ENCODE results near the gene BPTF.
"Not testable (repeated sequence)": the region's sequence is repeated elsewhere in the genome, so short reads cannot be mapped to it uniquely, and the experiment has no call there.

The BPTF gene

DNA sequence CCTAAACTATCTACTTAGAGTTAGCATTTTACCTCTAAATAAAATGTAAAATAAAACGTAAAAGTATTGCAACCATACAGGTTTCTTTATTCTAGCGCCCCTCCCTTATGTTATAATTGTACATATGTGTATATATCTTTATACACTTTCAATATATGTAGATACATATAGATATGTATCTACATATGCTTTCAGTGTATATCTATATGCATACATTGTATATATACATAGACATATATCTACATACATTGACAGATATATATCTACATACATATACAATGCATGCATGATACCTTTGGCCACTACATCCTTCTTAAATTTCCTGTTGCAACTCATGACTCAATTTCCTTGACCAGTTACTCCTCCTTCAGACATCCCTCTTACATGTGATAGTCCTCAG lies 16.7 kb downstream of the BPTF start:
- Histone ChIP-seq H4K8ac (ENCODE audit: low read depth, low read length) (no peak overlapping the region), H2BK12ac (ENCODE audit: low read length) (no peak overlapping the region), H3K27me3 (ENCODE audit: insufficient read depth, low read length) (no peaks in the 10 kb centered on the region), H3K27ac (ENCODE audit: low read depth, low read length) (no peak overlapping the region), H3K79me1 (ENCODE audit: low read length) (no peaks in the 10 kb centered on the region), H3K9ac (ENCODE audit: low read length) (no peak overlapping the region), H3K9me3 (ENCODE audit: insufficient read depth, low read depth, low read length) (no peaks in the 10 kb centered on the region), H2AFZ (ENCODE audit: insufficient read depth, low read length, poor library complexity) (no peak overlapping the region), H3K4ac (ENCODE audit: low read depth, low read length) (no peak overlapping the region), H4K12ac (ENCODE audit: low read depth, low read length) (no peak overlapping the region), H3K4me1 (ENCODE audit: control insufficient read depth in 1 of 2, insufficient read depth in 2 of 2, low read length in 2 of 2) (no peaks in the 10 kb centered on the region), H3K4me3 (ENCODE audit: low read depth, low read length) (no peak overlapping the region), H3K18ac (ENCODE audit: low read length) (no peak overlapping the region), H3K4me2 (ENCODE audit: low read length) (no peak overlapping the region), H3K79me2 (ENCODE audit: control insufficient read depth, insufficient read depth, low read length, poor library complexity) (peaks cover 6% of the 10 kb centered on the region), H3K14ac (ENCODE audit: low read length) (no peak overlapping the region), H3K23ac (ENCODE audit: low read length) (no peak overlapping the region), H4K91ac (ENCODE audit: low read depth, low read length) (no peak overlapping the region), H3K36me3 (ENCODE audit: control insufficient read depth in 1 of 2, insufficient read depth in 2 of 2, low read length in 2 of 2) (no peaks in the 10 kb centered on the region), H2BK5ac (ENCODE audit: low read depth, low read length, poor library complexity) (no peak overlapping the region), H2AK5ac (ENCODE audit: low read length) (no peak overlapping the region), H2BK120ac (ENCODE audit: insufficient read depth, low read length, poor library complexity) (no peak overlapping the region)
- WGBS (ENCODE audit: extremely low coverage, insufficient coverage, insufficient read length), result no CpG with 5 or more reads among the region's 2 CpGs
- no peak for DNase-seq

DNA sequence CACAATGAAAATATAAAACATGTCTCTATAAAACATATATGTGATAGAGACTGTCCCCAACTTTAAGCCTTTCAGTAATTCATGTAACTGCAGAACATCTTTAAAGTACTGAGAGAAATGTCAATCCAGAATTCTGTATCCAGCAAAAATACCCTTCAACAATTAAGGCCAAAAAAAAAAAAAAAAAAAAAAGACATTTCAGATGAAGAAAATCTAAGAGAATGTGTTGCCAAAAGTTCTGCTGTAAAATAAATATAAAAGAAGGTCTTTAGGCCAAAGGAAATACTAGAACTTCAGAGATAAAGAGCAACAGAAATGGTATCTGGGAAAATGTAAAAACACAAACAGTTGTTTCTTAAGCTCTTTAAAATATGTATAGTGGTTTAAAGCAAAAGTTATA lies 17.3 kb downstream of the BPTF start:
- Histone ChIP-seq H3K4me3 (ENCODE audit: low read depth, low read length) (no peak overlapping the region), H3K4me1 (ENCODE audit: control insufficient read depth in 1 of 2, insufficient read depth in 2 of 2, low read length in 2 of 2) (no peaks in the 10 kb centered on the region), H4K12ac (ENCODE audit: low read depth, low read length) (no peak overlapping the region), H2AFZ (ENCODE audit: insufficient read depth, low read length, poor library complexity) (no peak overlapping the region), H3K27me3 (ENCODE audit: insufficient read depth, low read length) (no peaks in the 10 kb centered on the region), H3K14ac (ENCODE audit: low read length) (no peak overlapping the region), H3K79me1 (ENCODE audit: low read length) (no peaks in the 10 kb centered on the region), H3K4me2 (ENCODE audit: low read length) (no peak overlapping the region), H2AK5ac (ENCODE audit: low read length) (no peak overlapping the region), H2BK120ac (ENCODE audit: insufficient read depth, low read length, poor library complexity) (no peak overlapping the region), H4K8ac (ENCODE audit: low read depth, low read length) (no peak overlapping the region), H3K9me3 (ENCODE audit: insufficient read depth, low read depth, low read length) (no peaks in the 10 kb centered on the region), H3K9ac (ENCODE audit: low read length) (no peak overlapping the region), H3K23ac (ENCODE audit: low read length) (no peak overlapping the region), H2BK5ac (ENCODE audit: low read depth, low read length, poor library complexity) (no peak overlapping the region), H3K36me3 (ENCODE audit: control insufficient read depth in 1 of 2, insufficient read depth in 2 of 2, low read length in 2 of 2) (no peaks in the 10 kb centered on the region), H2BK12ac (ENCODE audit: low read length) (no peak overlapping the region), H3K4ac (ENCODE audit: low read depth, low read length) (no peak overlapping the region), H3K18ac (ENCODE audit: low read length) (no peak overlapping the region), H3K27ac (ENCODE audit: low read depth, low read length) (no peak overlapping the region), H3K79me2 (ENCODE audit: control insufficient read depth, insufficient read depth, low read length, poor library complexity) (peaks cover 6% of the 10 kb centered on the region), H4K91ac (ENCODE audit: low read depth, low read length) (no peak overlapping the region)
- DNase-seq, result no peak

DNA sequence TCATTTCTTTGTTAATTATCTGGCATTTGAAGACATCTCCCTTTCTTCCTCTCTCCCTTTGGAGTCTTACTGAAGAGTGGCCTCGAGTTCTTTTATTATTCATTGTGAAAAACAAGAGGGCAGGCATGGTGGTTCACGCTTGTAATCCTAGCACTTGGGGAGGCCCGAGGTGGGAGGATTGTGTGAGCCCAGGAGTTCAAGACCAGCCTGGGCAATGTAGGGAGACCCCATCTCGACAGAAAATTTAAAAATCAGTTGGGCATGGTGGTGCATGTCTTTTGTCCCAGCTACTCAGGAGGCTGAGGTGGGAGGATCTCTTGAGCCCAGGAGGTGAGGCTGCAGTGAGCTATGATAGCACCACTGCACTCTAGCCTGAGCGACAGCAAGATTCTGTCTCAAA lies 20.1 kb downstream of the BPTF start:
- peaks cover 6% of the 10 kb centered on the region for H3K79me2 ChIP-seq (ENCODE audit: control insufficient read depth, insufficient read depth, low read length, poor library complexity)
- H3K23ac ChIP-seq (ENCODE audit: low read length), result no peak overlapping the region
- WGBS (ENCODE audit: extremely low coverage, insufficient coverage, insufficient read length), result no CpG with 5 or more reads among the region's 5 CpGs

DNA sequence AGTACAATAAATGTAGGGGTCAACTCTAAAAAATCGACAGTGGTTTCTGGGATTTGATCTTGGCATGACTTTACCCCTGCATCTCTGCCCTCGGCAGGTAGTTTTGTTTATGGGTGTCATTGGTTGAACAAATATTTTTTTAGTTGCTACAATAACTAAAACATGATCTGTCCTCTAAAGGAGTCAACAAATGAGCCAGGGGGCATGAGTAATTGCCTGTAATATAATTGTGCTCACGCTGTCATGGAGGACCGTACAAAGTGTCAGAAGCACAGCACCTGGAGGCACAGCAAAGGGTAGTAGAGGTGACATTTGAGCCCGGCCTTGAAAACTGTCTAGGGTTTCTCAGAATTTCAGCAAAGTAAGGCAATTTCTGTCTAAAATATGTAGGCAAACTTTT lies 22.9 kb downstream of the BPTF start:
- not testable (repeated sequence) for H3K79me2 ChIP-seq (ENCODE audit: control insufficient read depth, insufficient read depth, low read length, poor library complexity); H2BK5ac ChIP-seq (ENCODE audit: low read depth, low read length, poor library complexity); H3K4me3 ChIP-seq (ENCODE audit: low read depth, low read length); H3K4me2 ChIP-seq (ENCODE audit: low read length); H3K27ac ChIP-seq (ENCODE audit: low read depth, low read length); H3K4ac ChIP-seq (ENCODE audit: low read depth, low read length); H4K8ac ChIP-seq (ENCODE audit: low read depth, low read length); H3K14ac ChIP-seq (ENCODE audit: low read length); H2AK5ac ChIP-seq (ENCODE audit: low read length); H3K4me1 ChIP-seq (ENCODE audit: control insufficient read depth in 1 of 2, insufficient read depth in 2 of 2, low read length in 2 of 2); H3K36me3 ChIP-seq (ENCODE audit: control insufficient read depth in 1 of 2, insufficient read depth in 2 of 2, low read length in 2 of 2); H4K91ac ChIP-seq (ENCODE audit: low read depth, low read length); H3K27me3 ChIP-seq (ENCODE audit: insufficient read depth, low read length); H3K9ac ChIP-seq (ENCODE audit: low read length); H4K12ac ChIP-seq (ENCODE audit: low read depth, low read length); H2BK12ac ChIP-seq (ENCODE audit: low read length); H3K9me3 ChIP-seq (ENCODE audit: insufficient read depth, low read depth, low read length); H3K79me1 ChIP-seq (ENCODE audit: low read length); H3K23ac ChIP-seq (ENCODE audit: low read length); H3K18ac ChIP-seq (ENCODE audit: low read length); H2BK120ac ChIP-seq (ENCODE audit: insufficient read depth, low read length, poor library complexity); DNase-seq; H2AFZ ChIP-seq (ENCODE audit: insufficient read depth, low read length, poor library complexity)
- WGBS (ENCODE audit: extremely low coverage, insufficient coverage, insufficient read length), result no CpG with 5 or more reads among the region's 5 CpGs

More for the DNA sequence above, 20.1 kb downstream of the BPTF start:
- Histone ChIP-seq H3K4me2 (ENCODE audit: low read length) (no peak overlapping the region), H3K4me3 (ENCODE audit: low read depth, low read length) (no peak overlapping the region), H2AFZ (ENCODE audit: insufficient read depth, low read length, poor library complexity) (no peak overlapping the region), H4K91ac (ENCODE audit: low read depth, low read length) (no peak overlapping the region), H3K9me3 (ENCODE audit: insufficient read depth, low read depth, low read length) (no peaks in the 10 kb centered on the region), H3K14ac (ENCODE audit: low read length) (no peak overlapping the region), H2BK12ac (ENCODE audit: low read length) (no peak overlapping the region), H3K9ac (ENCODE audit: low read length) (no peak overlapping the region), H2BK5ac (ENCODE audit: low read depth, low read length, poor library complexity) (no peak overlapping the region), H3K4ac (ENCODE audit: low read depth, low read length) (peak overlapping the region; percentile 83), H3K36me3 (ENCODE audit: control insufficient read depth in 1 of 2, insufficient read depth in 2 of 2, low read length in 2 of 2) (peaks cover 0 to 2% of the 10 kb centered on the region in 2 experiments), H3K79me1 (ENCODE audit: low read length) (no peaks in the 10 kb centered on the region), H3K27ac (ENCODE audit: low read depth, low read length) (no peak overlapping the region), H4K8ac (ENCODE audit: low read depth, low read length) (no peak overlapping the region), H3K4me1 (ENCODE audit: control insufficient read depth in 1 of 2, insufficient read depth in 2 of 2, low read length in 2 of 2) (no peaks in the 10 kb centered on the region), H3K18ac (ENCODE audit: low read length) (no peak overlapping the region), H4K12ac (ENCODE audit: low read depth, low read length) (no peak overlapping the region), H3K27me3 (ENCODE audit: insufficient read depth, low read length) (no peaks in the 10 kb centered on the region), H2AK5ac (ENCODE audit: low read length) (no peak overlapping the region), H2BK120ac (ENCODE audit: insufficient read depth, low read length, poor library complexity) (no peak overlapping the region)
- no peak for DNase-seq

All from trophoblast cell (in vitro differentiated cells and primary cell).